ENCODE data around the gene VDR.

VDR gene

DNA sequence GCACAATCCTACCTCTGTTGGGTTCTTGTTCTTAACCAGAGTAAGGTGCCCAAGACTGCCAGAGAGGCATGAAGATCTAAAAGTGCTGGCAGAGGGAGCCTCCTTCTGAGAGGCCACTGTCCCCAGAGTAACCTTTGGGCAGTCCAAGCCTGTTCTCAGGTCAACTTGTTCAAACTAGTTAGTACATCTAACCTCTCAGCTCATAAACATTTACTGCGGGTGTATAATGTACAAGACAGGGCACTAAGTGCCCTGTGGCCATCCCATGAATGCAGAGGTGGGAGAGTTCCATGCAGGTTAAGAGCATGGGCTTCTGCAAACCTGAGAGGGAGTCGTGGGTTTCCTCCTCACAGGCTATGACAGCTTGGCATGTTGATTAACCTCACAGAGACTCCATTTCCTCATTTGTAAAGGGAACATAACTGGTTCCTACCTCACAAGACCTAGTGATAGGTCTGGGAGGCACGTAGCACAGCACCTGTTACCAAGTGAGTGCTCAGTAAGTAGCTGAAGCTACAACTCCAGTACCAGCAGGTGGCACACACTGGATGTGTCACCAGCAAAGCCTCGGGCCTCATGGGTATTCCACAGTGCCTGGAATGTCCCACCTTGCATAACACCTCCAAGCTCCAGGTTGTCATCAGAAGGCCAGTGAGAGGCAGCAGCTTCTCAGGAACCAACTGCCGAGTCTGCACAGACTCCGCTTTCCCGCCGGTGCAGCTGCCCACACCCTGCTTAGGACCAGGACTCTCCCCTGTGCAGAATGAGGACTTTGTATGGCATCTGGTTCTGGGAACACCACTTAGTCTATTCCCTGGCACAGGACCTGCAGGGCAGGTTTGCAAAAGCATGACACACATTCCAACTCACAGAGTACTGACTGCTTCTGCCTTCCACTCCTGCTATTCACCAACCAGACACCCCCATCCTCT, 4.4 kb downstream of the VDR start:
- no peak overlapping the region for H3K4me3 ChIP-seq (ENCODE audit: low read length)
- DNase-seq (ENCODE audit: low read depth, low spot score): peak; percentile 33

- no peak for DNase-seq (ENCODE audit: low read depth, low spot score)
Measured at GRCh38 chr12:47899466-47899865, 5.3 kb downstream of the VDR start.

GRCh38 chr12:47896633-47897032, 8.2 kb downstream of the VDR start:
- no peak overlapping the region for H3K4me3 ChIP-seq (ENCODE audit: low read length)
- DNase-seq (ENCODE audit: low read depth, low spot score): no peak

More at GRCh38 chr12:47899466-47899865, 5.3 kb downstream of the VDR start:
- H3K4me3 ChIP-seq (ENCODE audit: low read length): no peak overlapping the region

- H3K4me3 ChIP-seq (ENCODE audit: low read length): no peak overlapping the region
- DNase-seq (ENCODE audit: low read depth, low spot score): no peak
Measured at GRCh38 chr12:47896022-47896421, 8.8 kb downstream of the VDR start.

- H3K4me3 ChIP-seq (ENCODE audit: low read length): no peak overlapping the region
- DNase-seq (ENCODE audit: low read depth, low spot score): no peak
Measured at GRCh38 chr12:47894652-47895051, 10.1 kb downstream of the VDR start.

DNA sequence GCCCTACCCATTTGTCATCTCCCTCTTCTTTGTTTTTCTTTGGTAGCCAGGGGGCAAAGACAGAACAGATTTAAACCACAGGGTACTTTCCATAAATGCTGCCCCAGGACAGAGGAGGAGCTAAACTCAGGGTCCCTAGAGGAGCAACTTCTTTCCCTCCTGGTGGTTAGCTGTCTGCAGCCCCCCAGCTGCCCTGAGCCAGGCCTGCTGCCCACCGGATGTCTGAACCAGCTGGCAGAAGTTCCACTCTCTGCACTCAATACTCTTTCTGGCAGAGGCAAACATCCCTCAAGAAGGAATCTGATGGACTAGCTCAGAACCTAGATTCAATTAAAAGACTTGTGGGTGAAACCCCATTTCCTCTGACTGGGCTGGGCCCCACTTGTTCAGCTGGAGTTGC, 10.7 kb downstream of the VDR start:
- no peak for DNase-seq (ENCODE audit: low read depth, low spot score)
- no peak overlapping the region for H3K4me3 ChIP-seq (ENCODE audit: low read length)

- no peak overlapping the region for H3K4me3 ChIP-seq (ENCODE audit: low read length)
- no peak for DNase-seq (ENCODE audit: low read depth, low spot score)
Measured at GRCh38 chr12:47892819-47893218, 12.0 kb downstream of the VDR start.

GRCh38 chr12:47891356-47891755, 13.4 kb downstream of the VDR start:
- H3K4me3 ChIP-seq (ENCODE audit: low read length): no peak overlapping the region
- no peak for DNase-seq (ENCODE audit: low read depth, low spot score)

- H3K4me3 ChIP-seq (ENCODE audit: low read length): no peak overlapping the region
- no peak for DNase-seq (ENCODE audit: low read depth, low spot score)
Measured at GRCh38 chr12:47889040-47889439, 15.8 kb downstream of the VDR start.

- no peak overlapping the region for H3K4me3 ChIP-seq (ENCODE audit: low read length)
- DNase-seq (ENCODE audit: low read depth, low spot score): no peak
Measured at GRCh38 chr12:47888153-47888819, 16.5 kb downstream of the VDR start.

GRCh38 chr12:47887529-47887928, 17.3 kb downstream of the VDR start:
- DNase-seq (ENCODE audit: low read depth, low spot score): no peak
- H3K4me3 ChIP-seq (ENCODE audit: low read length): no peak overlapping the region

DNA sequence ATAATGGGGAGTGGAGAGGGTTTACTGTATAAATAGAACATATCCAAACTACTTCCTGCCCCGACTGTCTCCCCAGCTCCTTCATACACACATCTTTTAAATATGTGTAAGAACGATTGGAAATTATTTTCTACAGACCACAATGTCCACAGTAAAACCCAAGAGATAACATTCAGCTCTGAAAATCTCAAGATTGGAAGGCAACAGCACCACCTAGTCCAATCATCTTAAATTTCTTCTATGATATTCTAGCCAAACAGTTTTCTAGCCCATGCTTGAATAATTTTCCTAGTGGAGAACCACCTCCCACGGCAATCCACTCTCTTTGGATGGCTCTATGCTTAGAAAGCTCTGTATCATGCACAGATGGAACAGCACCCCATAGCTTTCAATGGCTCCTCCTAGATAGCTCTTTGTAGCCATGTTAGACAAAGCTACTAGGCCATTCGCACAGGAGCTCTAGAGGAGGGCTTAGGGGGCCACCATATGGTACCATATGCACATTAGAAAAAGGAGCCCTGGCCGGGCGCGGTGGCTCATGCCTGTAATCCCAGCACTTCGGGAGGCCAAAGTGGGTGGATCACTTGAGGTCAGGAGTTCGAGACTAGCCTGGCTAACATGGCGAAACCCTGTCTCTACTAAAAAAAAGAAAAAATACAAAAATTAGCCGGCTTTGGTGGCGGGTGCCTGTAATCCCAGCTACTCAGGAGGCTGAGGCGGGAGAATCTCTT, 18.1 kb downstream of the VDR start:
- no peak for DNase-seq (ENCODE audit: low read depth, low spot score)

GRCh38 chr12:47885566-47885965, 19.2 kb downstream of the VDR start:
- no peak overlapping the region for H3K4me3 ChIP-seq (ENCODE audit: low read length)
- no peak for DNase-seq (ENCODE audit: low read depth, low spot score)

More for the DNA sequence above, 18.1 kb downstream of the VDR start:
- H3K4me3 ChIP-seq (ENCODE audit: low read length): no peak overlapping the region

GRCh38 chr12:47885012-47885501, 19.7 kb downstream of the VDR start:
- DNase-seq (ENCODE audit: low read depth, low spot score): no peak
- no peak overlapping the region for H3K4me3 ChIP-seq (ENCODE audit: low read length)

DNA sequence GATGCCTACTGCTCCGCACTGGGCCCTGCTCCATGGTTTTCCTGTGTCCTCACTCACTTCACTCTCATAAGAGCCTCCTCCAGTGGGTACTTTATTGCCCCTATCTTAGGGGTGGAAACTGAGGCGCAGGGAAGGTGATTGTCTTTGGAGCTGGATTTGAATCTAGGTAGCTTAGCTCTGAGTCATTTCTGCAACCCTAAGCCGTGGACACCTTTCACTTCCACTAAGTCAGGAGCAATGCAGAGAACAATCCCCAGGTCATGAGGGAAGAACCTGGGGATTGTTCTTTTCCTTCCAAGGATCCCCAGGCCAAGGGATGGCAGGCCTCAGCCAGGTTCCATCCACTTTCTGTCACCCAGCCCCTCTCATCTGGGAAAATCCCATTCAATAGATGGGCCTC, 20.3 kb downstream of the VDR start:
- no peak for DNase-seq (ENCODE audit: low read depth, low spot score)

GRCh38 chr12:47883663-47884195, 21.1 kb downstream of the VDR start:
- DNase-seq (ENCODE audit: low read depth, low spot score): no peak
- no peak overlapping the region for H3K4me3 ChIP-seq (ENCODE audit: low read length)

More for the DNA sequence above, 20.3 kb downstream of the VDR start:
- no peak overlapping the region for H3K4me3 ChIP-seq (ENCODE audit: low read length)

DNA sequence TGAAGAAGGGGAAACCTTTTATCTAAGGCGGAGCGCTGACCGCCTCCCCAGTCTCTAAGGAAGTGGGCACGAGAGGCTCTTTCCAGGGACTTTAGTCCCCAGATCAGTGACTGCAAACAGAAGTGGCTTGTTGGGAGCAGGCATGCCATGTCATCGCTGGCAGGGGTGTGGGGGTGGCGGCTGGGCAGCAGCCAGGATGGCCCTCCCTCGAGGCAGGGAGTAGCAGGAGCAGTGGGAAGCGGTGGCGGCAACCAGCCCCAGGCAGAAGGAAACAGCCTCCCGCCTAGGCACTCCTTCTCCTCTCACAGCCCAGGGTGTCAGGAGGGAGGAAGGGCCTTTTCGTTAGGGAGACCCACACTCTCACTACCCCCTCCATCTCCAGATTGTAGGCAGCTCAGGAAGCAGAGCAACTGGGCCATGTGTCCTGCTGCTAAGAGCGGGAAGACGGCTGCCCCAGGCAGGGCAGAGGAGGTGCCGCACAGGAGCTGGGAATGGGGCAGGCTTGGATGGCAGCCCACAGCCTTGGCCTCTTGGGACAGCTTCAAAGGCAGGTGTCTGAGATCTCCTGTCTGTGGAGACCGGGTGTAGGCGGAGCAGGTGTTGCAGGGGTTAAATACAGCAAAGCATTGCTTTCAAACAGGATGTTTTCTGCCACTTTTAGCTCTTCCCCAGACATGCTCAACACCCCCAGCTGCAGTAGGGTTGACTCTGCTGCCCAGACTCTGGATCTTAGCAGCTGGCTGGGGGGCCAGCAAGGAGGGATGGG, 21.8 kb downstream of the VDR start:
- H3K4me3 ChIP-seq (ENCODE audit: low read length): no peak overlapping the region
- DNase-seq (ENCODE audit: low read depth, low spot score): no peak

- no peak overlapping the region for H3K4me3 ChIP-seq (ENCODE audit: low read length)
- no peak for DNase-seq (ENCODE audit: low read depth, low spot score)
Measured at GRCh38 chr12:47881826-47882427, 22.9 kb downstream of the VDR start.

All from Jurkat, Clone E6-1 (cell line).